ENCODE data around the gene TTYH3.

- peak; percentile 74 to 85 (median 78) for TF ChIP-seq CTCF (IDR thresholded peaks at IDR 0.05)
- no peak for TF ChIP-seq POLR2A (IDR thresholded peaks at IDR 0.05)
Measured at GRCh38 chr7:2670720-2671391, 39.1 kb downstream of the TTYH3 start.
